Tibial nerve (tissue), 4 donors: ENCODE data around the gene AMPD3.

ENCODE experiments used
- CTCF ChIP-seq, 5 experiments: fragments of 200-600 bp in 3 of 5; fragments of 450-650 bp in 2 of 5; sonication (generic) in 3 of 5; IDR thresholded peaks; one replicate each; pipeline ENCODE4 v1.5.1; 2016 to 2019; ENCODE audit warnings: antibody characterized with exemption in 5 of 5, mild to moderate bottlenecking in 3 of 5, moderate library complexity in 2 of 5
- EP300 ChIP-seq, 2 donors: sonication (generic); formaldehyde crosslinking; IDR thresholded peaks; one replicate each; pipeline ENCODE4 v1.6.1; 2017; ENCODE audit warnings: antibody characterized with exemption in 2 of 2, mild to moderate bottlenecking in 1 of 2
- POLR2A ChIP-seq, 2 donors: fragments of 450-650 bp; IDR thresholded peaks; one replicate each; pipeline ENCODE4 v1.6.1; 2017; ENCODE audit warnings: antibody characterized with exemption in 2 of 2, mild to moderate bottlenecking in 2 of 2, moderate library complexity in 2 of 2

- TF ChIP-seq CTCF (IDR thresholded peaks at IDR 0.05): no peak
- no peak for TF ChIP-seq EP300 (IDR thresholded peaks at IDR 0.05)
- TF ChIP-seq POLR2A (IDR thresholded peaks at IDR 0.05): no peak
These were observed 73.1 kb downstream of the AMPD3 start for GRCh38 chr11:10528121-10528520.
